Adrenal gland (tissue), 12 donors: ENCODE results near the gene FUT8. TPM values are rescaled to one million over a fixed set of nuclear protein-coding genes. Genes with fewer than 3 reads are reported as not detected.

Experiments
- DNase-seq, 7 donors: peaks; one replicate each; pipeline ENCODE4 v3.0.0-alpha.2; 2019 to 2020
- H3K27ac ChIP-seq, 5 donors: fragments of 200-600 bp; sonication (generic) in 4 of 5; 1 replicate in 3 of 5; 2 replicates in 2 of 5; pipeline versions ENCODE4 v1.5.1 to v1.8.0; 2016 to 2020; ENCODE audit warnings: mild to moderate bottlenecking in 1 of 5
- H3K27me3 ChIP-seq: fragments of 200-600 bp; 2 replicates; pipeline ENCODE4 v1.8.0; 2021
- H3K36me3 ChIP-seq, 2 donors: fragments of 200-600 bp; replicated peaks in 1 of 2; 1 replicate in 1 of 2; 2 replicates in 1 of 2; pipeline versions ENCODE4 v1.5.1 to v1.8.0; 2018 to 2022
- H3K4me1 ChIP-seq, 2 donors: fragments of 200-600 bp; replicated peaks in 1 of 2; 1 replicate in 1 of 2; 2 replicates in 1 of 2; pipeline versions ENCODE4 v1.5.1 to v1.8.0; 2018 to 2021
- H3K4me3 ChIP-seq, 4 donors: fragments of 200-600 bp; sonication (generic) in 3 of 4; one replicate each; pipeline ENCODE4 v1.5.1; 2016 to 2018
- H3K9me3 ChIP-seq, 3 donors: fragments of 200-600 bp; sonication (generic) in 1 of 3; replicated peaks in 1 of 3; 1 replicate in 2 of 3; 2 replicates in 1 of 3; pipeline versions ENCODE4 v1.5.1 to v1.8.0; 2016 to 2021
- POLR2A ChIP-seq, 2 donors: fragments of 450-650 bp; IDR thresholded peaks; one replicate each; pipeline ENCODE4 v1.6.1; 2017; ENCODE audit warnings: antibody characterized with exemption in 2 of 2, mild to moderate bottlenecking in 2 of 2, moderate library complexity in 1 of 2
- WGBS, 4 donors: extraction: QIAGEN DNeasy Blood & Tissue Kit in 2 of 4; methylation state at CpG; one replicate each; pipeline versions ENCODE4 v1.1.5 to v1.1.7; 2013 to 2017; 5-methylcytosine and 5-hydroxymethylcytosine counted together
- intact Hi-C, 2 donors: fragments of 100-400 bp; cut with DNase I; formaldehyde crosslinking; loops; one replicate each; pipeline versions ENCODE4 v1.14.1 to v1.15.0; 2022 to 2023
- polyA plus RNA-seq, 3 donors: library from polyadenylated mRNA; stranded (reverse); fragments of 200-250 nt in 2 of 3; fragments of 350-450 nt in 1 of 3; fragmentation: Illumina TruSeq in 1 of 3; extraction: RNeasy Lipid Tissue Mini Kit (QIAGEN cat#74804) in 1 of 3; gene quantifications; one replicate each; pipeline ENCODE4 v1.2.3, GENCODE V29; 2013 to 2014
- total RNA-seq, 9 donors: library from RNA; depleted of rRNA in 4 of 9; stranded (reverse); fragments of >200 nt in 4 of 9; fragments of 120-200 nt in 1 of 9; fragmentation: NEBNext Ultra II Directional in 1 of 9; extraction: Animal tissue kit (Norgen Biotek cat#: 25700) in 1 of 9; gene quantifications; one replicate each; pipeline versions ENCODE4 v1.1.0 to v1.2.4, GENCODE V29; 2013 to 2023
- TF ChIP-seq, protein P1 (sequence below), 6 experiments: fragments of 450-650 bp in 4 of 6; fragments of 200-600 bp in 2 of 6; sonication (generic) in 1 of 6; IDR thresholded peaks; 1 replicate in 5 of 6; 2 replicates in 1 of 6; pipeline versions ENCODE4 v1.5.1 to v1.8.0; 2016 to 2021; ENCODE audit warnings: antibody characterized with exemption in 6 of 6, mild to moderate bottlenecking in 2 of 6, moderate library complexity in 1 of 6
- donor health status: healthy with polysubstance abuse.
- donor health status: Bipolar disorder and iron deficiency.
- donor health status: DM: yes; HTN: yes; CAD: no.
- donor health status: DM: no; HTN: no; CAD: no.
- donor health status: DM: no; HTN: no; CAD: no.
- donor health status: DM: yes; HTN: yes; CAD: no.

The FUT8 gene
- total and polyA plus RNA-seq, 12 donors, result 7.8 to 32.1 (median 21.1) TPM

DNA sequence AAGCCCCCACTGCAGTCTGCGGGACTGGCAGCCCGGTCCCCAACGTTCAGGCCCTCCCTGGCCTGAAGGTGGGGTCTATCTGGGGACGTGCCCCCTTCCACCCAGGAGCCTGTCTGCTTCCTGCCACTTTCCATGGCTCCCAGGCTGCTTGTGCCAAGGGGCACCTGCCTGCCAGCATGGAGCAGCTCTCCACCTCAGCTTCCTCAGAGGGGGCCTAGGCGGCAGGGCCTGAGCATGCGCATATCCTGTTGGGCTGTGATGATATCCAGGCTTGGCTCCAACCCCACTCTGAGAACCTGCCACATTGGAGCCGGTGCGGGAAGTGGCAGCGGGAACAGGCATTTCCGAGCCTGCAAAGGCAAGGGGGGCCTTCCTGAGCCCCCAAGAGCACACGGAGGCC is 57.4 kb downstream of the FUT8 start:
- Histone ChIP-seq H3K4me3 (no peak overlapping the region), H3K9me3 (no peaks in the 10 kb centered on the region), H3K27me3 (no peaks in the 10 kb centered on the region), H3K36me3 (no peaks in the 10 kb centered on the region), H3K27ac (no peak overlapping the region), H3K4me1 (peaks cover 0 to 5% of the 10 kb centered on the region in 2 donors)
- no peak for TF ChIP-seq POLR2A (IDR thresholded peaks at IDR 0.05)
- TF ChIP-seq, protein P1, sequence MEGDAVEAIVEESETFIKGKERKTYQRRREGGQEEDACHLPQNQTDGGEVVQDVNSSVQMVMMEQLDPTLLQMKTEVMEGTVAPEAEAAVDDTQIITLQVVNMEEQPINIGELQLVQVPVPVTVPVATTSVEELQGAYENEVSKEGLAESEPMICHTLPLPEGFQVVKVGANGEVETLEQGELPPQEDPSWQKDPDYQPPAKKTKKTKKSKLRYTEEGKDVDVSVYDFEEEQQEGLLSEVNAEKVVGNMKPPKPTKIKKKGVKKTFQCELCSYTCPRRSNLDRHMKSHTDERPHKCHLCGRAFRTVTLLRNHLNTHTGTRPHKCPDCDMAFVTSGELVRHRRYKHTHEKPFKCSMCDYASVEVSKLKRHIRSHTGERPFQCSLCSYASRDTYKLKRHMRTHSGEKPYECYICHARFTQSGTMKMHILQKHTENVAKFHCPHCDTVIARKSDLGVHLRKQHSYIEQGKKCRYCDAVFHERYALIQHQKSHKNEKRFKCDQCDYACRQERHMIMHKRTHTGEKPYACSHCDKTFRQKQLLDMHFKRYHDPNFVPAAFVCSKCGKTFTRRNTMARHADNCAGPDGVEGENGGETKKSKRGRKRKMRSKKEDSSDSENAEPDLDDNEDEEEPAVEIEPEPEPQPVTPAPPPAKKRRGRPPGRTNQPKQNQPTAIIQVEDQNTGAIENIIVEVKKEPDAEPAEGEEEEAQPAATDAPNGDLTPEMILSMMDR (IDR thresholded peaks at IDR 0.05), result no peak
- WGBS, 4 donors, result 83 to 95% (median 85%) methylated on average over 4 to 11 of the region's 11 CpGs; no CpG with 5 or more reads in 1 of the 4 donors
- intact Hi-C loops, result no loop called here
- DNase-seq, result no peak

DNA sequence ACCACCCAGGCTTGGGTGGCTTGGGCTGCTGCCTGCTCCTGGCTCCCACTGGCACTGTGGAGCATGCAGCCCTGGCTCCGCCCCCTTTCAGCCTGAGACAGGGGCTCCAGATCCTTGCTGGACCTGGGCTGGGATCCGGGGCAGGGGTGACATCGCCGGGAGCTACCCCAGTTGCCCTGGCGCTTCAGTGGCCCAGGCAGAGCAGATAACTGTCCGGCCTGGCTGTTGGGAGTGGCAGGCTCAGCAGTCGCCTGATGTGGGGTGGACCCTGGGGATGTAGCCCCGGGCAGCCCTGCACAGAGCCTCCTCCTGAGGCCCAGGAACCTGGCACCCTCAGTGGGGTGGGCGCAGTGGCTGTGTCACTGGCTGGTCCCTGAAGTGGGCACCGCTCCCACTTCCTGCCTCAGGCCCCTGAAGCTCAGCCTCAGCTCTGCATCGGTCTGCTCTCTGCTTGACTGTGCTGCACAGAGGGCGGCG is 57.9 kb downstream of the FUT8 start:
- Histone ChIP-seq H3K27me3 (no peaks in the 10 kb centered on the region), H3K4me3 (no peak overlapping the region), H3K36me3 (no peaks in the 10 kb centered on the region), H3K9me3 (no peaks in the 10 kb centered on the region), H3K4me1 (peaks cover 0 to 5% of the 10 kb centered on the region in 2 donors), H3K27ac (no peak overlapping the region)
- intact Hi-C loops, result no loop called here
- no peak for DNase-seq
- TF ChIP-seq, protein P1 (IDR thresholded peaks at IDR 0.05), result no peak
- no peak for TF ChIP-seq POLR2A (IDR thresholded peaks at IDR 0.05)
- 85 to 100% (median 93%) methylated on average over 3 to 13 of the region's 13 CpGs for WGBS, 4 donors

DNA sequence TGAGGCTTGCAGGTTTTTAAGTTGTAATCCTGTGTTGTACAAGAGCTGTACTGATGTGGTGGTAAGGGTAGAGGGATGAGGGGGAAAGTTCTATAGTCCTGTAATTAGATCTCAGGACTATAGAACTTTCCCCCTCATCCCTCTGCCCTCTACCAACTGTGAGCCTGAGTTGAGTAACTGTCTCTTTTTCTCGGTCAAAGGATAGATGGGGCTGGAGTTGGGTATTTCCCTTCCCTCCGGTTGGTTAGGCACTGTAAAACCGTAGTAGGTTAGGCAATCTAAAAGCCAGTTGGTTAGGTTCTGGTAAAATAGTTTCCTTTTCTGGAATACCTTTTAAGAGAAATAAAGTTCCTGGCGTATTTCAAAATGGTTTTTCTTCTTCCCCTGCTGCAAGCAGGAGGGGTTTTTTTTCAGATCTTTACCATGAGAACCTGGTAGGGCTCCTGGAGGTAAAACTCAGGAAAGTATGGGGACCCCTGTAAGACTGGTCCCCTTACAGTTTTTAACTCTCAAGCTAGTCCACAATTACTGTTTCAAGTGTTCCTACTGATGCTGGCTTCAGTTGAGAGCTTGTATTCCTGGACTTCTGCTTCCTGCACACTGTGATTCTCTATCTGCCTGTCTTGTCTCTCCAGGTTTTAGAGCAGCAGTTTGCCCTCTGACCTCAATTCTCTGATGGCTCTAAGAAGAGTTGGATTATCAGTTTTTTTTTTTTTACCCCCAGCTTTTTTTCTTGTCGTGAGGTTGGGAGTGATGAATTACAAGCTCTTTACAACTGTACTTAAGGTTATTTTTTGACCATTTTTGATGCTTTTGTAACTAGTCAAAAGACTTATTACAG is 58.7 kb downstream of the FUT8 start:
- no peak for DNase-seq
- Histone ChIP-seq H3K4me1 (peaks cover 0 to 5% of the 10 kb centered on the region in 2 donors), H3K4me3 (no peak overlapping the region), H3K27ac (no peak overlapping the region), H3K27me3 (no peaks in the 10 kb centered on the region), H3K36me3 (no peaks in the 10 kb centered on the region), H3K9me3 (no peaks in the 10 kb centered on the region)
- WGBS, 4 donors, result 76 to 83% (median 79%) methylated on average over 5 of the region's 5 CpGs
- no peak for TF ChIP-seq POLR2A (IDR thresholded peaks at IDR 0.05)
- TF ChIP-seq, protein P1 (IDR thresholded peaks at IDR 0.05), result no peak
- intact Hi-C loops, result no loop called here

DNA sequence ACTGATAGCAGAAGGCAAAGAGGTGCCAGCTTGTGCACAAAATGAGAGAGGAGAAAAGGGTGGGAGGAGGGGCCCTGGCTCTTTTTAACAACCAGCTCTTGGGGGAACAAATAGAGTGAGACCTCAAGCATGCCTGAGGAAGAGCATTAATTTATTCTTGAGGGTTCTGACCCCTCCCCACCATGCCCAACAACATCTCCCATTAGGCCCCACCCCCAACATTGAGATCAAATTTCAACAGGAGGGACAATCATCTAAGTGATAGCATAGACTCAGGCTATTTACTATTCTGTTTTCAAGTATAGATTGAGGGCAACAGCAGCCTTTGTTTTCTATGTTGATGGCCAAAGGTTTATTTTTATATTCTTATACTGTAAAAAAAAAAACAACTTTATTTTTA is 59.7 kb downstream of the FUT8 start:
- intact Hi-C loops, result no loop called here
- H3K27ac ChIP-seq, result no peak overlapping the region
- TF ChIP-seq, protein P1 (IDR thresholded peaks at IDR 0.05), result no peak
- TF ChIP-seq POLR2A (IDR thresholded peaks at IDR 0.05), result no peak
- no peaks in the 10 kb centered on the region for H3K27me3 ChIP-seq
- H3K4me1 ChIP-seq, result peaks cover 0 to 5% of the 10 kb centered on the region in 2 donors
- H3K36me3 ChIP-seq, result no peaks in the 10 kb centered on the region
- no peak overlapping the region for H3K4me3 ChIP-seq
- no peak for DNase-seq
- no peaks in the 10 kb centered on the region for H3K9me3 ChIP-seq
